Activated T-cell treated with anti-CD3 and anti-CD28 coated beads, Interleukin-2, amount 50 U/mL, for 72 hours (primary cell): Measurements from ENCODE around the gene SLC25A46. TPM values are rescaled to one million over a fixed set of nuclear protein-coding genes. Genes with fewer than 3 reads are reported as not detected.
"Not testable (repeated sequence)": the region's sequence is repeated elsewhere in the genome, so short reads cannot be mapped to it uniquely, and the experiment has no call there.

ENCODE experiments used
- ATAC-seq, 2 donors: fragments of 150-1000 bp; cut with Tn5 transposase; replicated peaks in 1 of 2; 2 replicates each; pipeline ENCODE4 v1.10.0; 2021; ENCODE audit warnings: moderate library complexity in 2 of 2, mild to moderate bottlenecking in 1 of 2
- DNase-seq, 2 donors: peaks; one replicate each; pipeline ENCODE4 v3.0.0; 2021 to 2022; ENCODE audit warnings: mixed read lengths in 1 of 2
- H3K27ac Mint-ChIP-seq: one replicate; pipeline ENCODE4 v1.8.0; 2022; ENCODE audit warnings: mild to moderate bottlenecking, moderate library complexity, mixed read lengths
- H3K27me3 Mint-ChIP-seq: one replicate; pipeline ENCODE4 v1.8.0; 2022; ENCODE audit warnings: low read depth, mixed read lengths
- H3K36me3 Mint-ChIP-seq, 2 donors: one replicate each; pipeline ENCODE4 v1.8.0; 2022; ENCODE audit warnings: mixed read lengths in 2 of 2, mild to moderate bottlenecking in 1 of 2; ENCODE audit not compliant: insufficient read depth in 2 of 2
- H3K4me1 Mint-ChIP-seq: one replicate; pipeline ENCODE4 v1.8.0; 2022; ENCODE audit warnings: low read depth, mixed read lengths
- H3K4me3 Mint-ChIP-seq, 2 donors: one replicate each; pipeline ENCODE4 v1.8.0; 2022; ENCODE audit warnings: mild to moderate bottlenecking in 2 of 2, mixed read lengths in 2 of 2, moderate library complexity in 2 of 2
- H3K9me3 Mint-ChIP-seq, 2 donors: one replicate each; pipeline ENCODE4 v1.8.0; 2022; ENCODE audit warnings: mixed read lengths in 2 of 2
- total RNA-seq, 2 donors: library from RNA; stranded (reverse); gene quantifications; one replicate each; pipeline ENCODE4 v1.2.3, GENCODE V29; 2022

SLC25A46 gene
- total RNA-seq, 2 donors from 2014 or later, result 52.6 to 57.4 TPM

GRCh38 chr5:110770286-110770685 lies 31.5 kb downstream of the SLC25A46 start:
- Mint-ChIP-seq H3K4me3 (no peak overlapping the region), H3K27ac (no peak overlapping the region), H3K27me3 (peaks cover 32% of the 10 kb centered on the region), H3K9me3 (peaks cover 0 to 4% of the 10 kb centered on the region in 2 donors), H3K36me3 (peaks cover 0 to 1% of the 10 kb centered on the region in 2 donors), H3K4me1 (no peaks in the 10 kb centered on the region)
- DNase-seq, result no peak
- no peak for ATAC-seq

GRCh38 chr5:110784901-110785300 lies 46.1 kb downstream of the SLC25A46 start:
- H3K4me3 Mint-ChIP-seq, result no peak overlapping the region
- no peaks in the 10 kb centered on the region for H3K36me3 Mint-ChIP-seq
- no peak overlapping the region for H3K27ac Mint-ChIP-seq
- ATAC-seq (no peak), DNase-seq (no peak)
- peaks cover 6% of the 10 kb centered on the region for H3K27me3 Mint-ChIP-seq
- no peaks in the 10 kb centered on the region for H3K4me1 Mint-ChIP-seq
- H3K9me3 Mint-ChIP-seq, result peaks cover 0 to 1% of the 10 kb centered on the region in 2 donors

GRCh38 chr5:110785356-110785755 lies 46.5 kb downstream of the SLC25A46 start:
- peak overlapping the region; percentile 10 for H3K27ac Mint-ChIP-seq
- no peak overlapping the region for H3K4me3 Mint-ChIP-seq
- ATAC-seq (peak in 1 of 2 donors; percentile 24), DNase-seq (no peak)
- no peaks in the 10 kb centered on the region for H3K36me3 Mint-ChIP-seq
- peaks cover 6% of the 10 kb centered on the region for H3K27me3 Mint-ChIP-seq
- peaks cover 0 to 1% of the 10 kb centered on the region in 2 donors for H3K9me3 Mint-ChIP-seq
- H3K4me1 Mint-ChIP-seq, result no peaks in the 10 kb centered on the region

GRCh38 chr5:110788006-110788405 lies 49.2 kb downstream of the SLC25A46 start:
- not testable (repeated sequence) for H3K36me3 Mint-ChIP-seq, H3K27me3 Mint-ChIP-seq, ATAC-seq, H3K9me3 Mint-ChIP-seq, H3K4me3 Mint-ChIP-seq, DNase-seq, H3K4me1 Mint-ChIP-seq, H3K27ac Mint-ChIP-seq

- Mint-ChIP-seq H3K4me3 (no peak overlapping the region), H3K4me1 (no peaks in the 10 kb centered on the region), H3K36me3 (no peaks in the 10 kb centered on the region), H3K9me3 (peaks cover 0 to 1% of the 10 kb centered on the region in 2 donors), H3K27me3 (peaks cover 7% of the 10 kb centered on the region), H3K27ac (no peak overlapping the region)
- DNase-seq (no peak), ATAC-seq (no peak)
Observed at GRCh38 chr5:110790673-110791072, 51.9 kb downstream of the SLC25A46 start.

- DNase-seq (no peak), ATAC-seq (no peak)
- peaks cover 7 to 8% of the 10 kb centered on the region in 2 donors for H3K9me3 Mint-ChIP-seq
- no peaks in the 10 kb centered on the region for H3K4me1 Mint-ChIP-seq
- H3K36me3 Mint-ChIP-seq, result peaks cover 1 to 2% of the 10 kb centered on the region in 2 donors
- no peak overlapping the region for H3K27ac Mint-ChIP-seq
- peaks cover 20% of the 10 kb centered on the region for H3K27me3 Mint-ChIP-seq
- H3K4me3 Mint-ChIP-seq, result no peak overlapping the region
Observed at GRCh38 chr5:110802998-110803397, 64.2 kb downstream of the SLC25A46 start.

GRCh38 chr5:110803467-110804326 lies 64.9 kb downstream of the SLC25A46 start:
- Mint-ChIP-seq H3K4me1 (no peaks in the 10 kb centered on the region), H3K9me3 (peaks cover 7 to 8% of the 10 kb centered on the region in 2 donors)

GRCh38 chr5:110807169-110807568 lies 68.4 kb downstream of the SLC25A46 start:
- H3K4me3 Mint-ChIP-seq, result no peak overlapping the region
- no peak for ATAC-seq
- no peaks in the 10 kb centered on the region for H3K4me1 Mint-ChIP-seq
- H3K27me3 Mint-ChIP-seq, result no peaks in the 10 kb centered on the region
- peaks cover 5% of the 10 kb centered on the region in 2 donors for H3K9me3 Mint-ChIP-seq
- DNase-seq, result no peak
- no peak overlapping the region for H3K27ac Mint-ChIP-seq
- H3K36me3 Mint-ChIP-seq, result no peaks in the 10 kb centered on the region

More at GRCh38 chr5:110803467-110804326, 64.9 kb downstream of the SLC25A46 start:
- Mint-ChIP-seq H3K4me3 (no peak overlapping the region), H3K27me3 (peaks cover 20% of the 10 kb centered on the region), H3K36me3 (peaks cover 1 to 2% of the 10 kb centered on the region in 2 donors), H3K27ac (no peak overlapping the region)
- ATAC-seq (no peak), DNase-seq (no peak)

- DNase-seq (no peak), ATAC-seq (no peak)
- no peak overlapping the region for H3K4me3 Mint-ChIP-seq
- peaks cover 2 to 3% of the 10 kb centered on the region in 2 donors for H3K9me3 Mint-ChIP-seq
- no peaks in the 10 kb centered on the region for H3K4me1 Mint-ChIP-seq
- H3K36me3 Mint-ChIP-seq, result no peaks in the 10 kb centered on the region
- H3K27me3 Mint-ChIP-seq, result no peaks in the 10 kb centered on the region
- no peak overlapping the region for H3K27ac Mint-ChIP-seq
Observed at GRCh38 chr5:110809006-110809405, 70.2 kb downstream of the SLC25A46 start.

Other genes starting within 250 kb of the SLC25A46 start
- gene TMEM232, start 12.3 kb upstream of the SLC25A46 start, total RNA-seq, result 1 to 10 TPM; 3.1 to 4.0 TPM